NCI-H1436 (cell line): ENCODE data around the gene SERTAD1.
"Not testable (repeated sequence)": the region's sequence is repeated elsewhere in the genome, so short reads cannot be mapped to it uniquely, and the experiment has no call there.

ENCODE experiments used
- DNase-seq: peaks from one replicate; lab custom pipeline; 2025; lab: John Stamatoyannopoulos, UW

Gene SERTAD1

GRCh38 chr19:40450664-40451063, 24.9 kb upstream of the SERTAD1 start:
- no peak for DNase-seq

- DNase-seq, result no peak
These were observed 23.7 kb upstream of the SERTAD1 start for GRCh38 chr19:40449506-40449905.

- DNase-seq, result no peak
These were observed 20.5 kb upstream of the SERTAD1 start for GRCh38 chr19:40446263-40446784.

GRCh38 chr19:40445780-40446262, 20.0 kb upstream of the SERTAD1 start:
- no peak for DNase-seq

GRCh38 chr19:40444825-40445312, 19.1 kb upstream of the SERTAD1 start:
- no peak for DNase-seq

GRCh38 chr19:40444000-40444824, 18.4 kb upstream of the SERTAD1 start, which contains the start of gene SERTAD3:
Gene SERTAD3 (minus strand): TSS chr19:40444335. CDS start chr19:40442080, 2,255 bp downstream.
- peak; percentile 96 for DNase-seq

- DNase-seq, result peak; percentile 99
These were observed 17.6 kb upstream of the SERTAD1 start for GRCh38 chr19:40443131-40443999.

- DNase-seq, result no peak
These were observed 16.7 kb upstream of the SERTAD1 start for GRCh38 chr19:40442328-40443130.

- DNase-seq, result no peak
These were observed 16.0 kb upstream of the SERTAD1 start for GRCh38 chr19:40441719-40442253.

- no peak for DNase-seq
These were observed 12.5 kb upstream of the SERTAD1 start for GRCh38 chr19:40438284-40438683.

- DNase-seq, result peak; percentile 75
These were observed 7.8 kb upstream of the SERTAD1 start for GRCh38 chr19:40433391-40434216.

GRCh38 chr19:40432760-40433159, 7.0 kb upstream of the SERTAD1 start:
- not testable (repeated sequence) for DNase-seq

GRCh38 chr19:40431698-40432097, 5.9 kb upstream of the SERTAD1 start:
- no peak for DNase-seq

- DNase-seq, result not testable (repeated sequence)
These were observed 4.5 kb upstream of the SERTAD1 start for GRCh38 chr19:40430242-40430641.

- DNase-seq, result not testable (repeated sequence)
These were observed 2.4 kb upstream of the SERTAD1 start for GRCh38 chr19:40428197-40428596.

GRCh38 chr19:40424637-40425449, 949 bp downstream of the SERTAD1 start:
- DNase-seq, result no peak

GRCh38 chr19:40423938-40424337, 1.9 kb downstream of the SERTAD1 start:
- no peak for DNase-seq

- DNase-seq, result no peak
These were observed 2.8 kb downstream of the SERTAD1 start for GRCh38 chr19:40422748-40423566.
